CD4-positive, alpha-beta T cell treated with Interleukin-21 for 1 hour (primary cell): ENCODE measurements around the gene C5orf24.
A peak's percentile ranks its signal among the peaks of the same experiment; 100 is the strongest.
"Not testable (repeated sequence)": the region's sequence is repeated elsewhere in the genome, so short reads cannot be mapped to it uniquely, and the experiment has no call there.

Experiments
- DNase-seq: peaks from one replicate; pipeline ENCODE4 v3.0.0-alpha.2; 2020

The C5orf24 gene

GRCh38 chr5:134864707-134865106 lies 18.9 kb downstream of the C5orf24 start:
- no peak for DNase-seq

GRCh38 chr5:134873494-134873893 lies 27.7 kb downstream of the C5orf24 start:
- peak; percentile 23 for DNase-seq

- DNase-seq: peak; percentile 83
Measured at GRCh38 chr5:134873987-134874830, 28.4 kb downstream of the C5orf24 start, which contains the start of gene TXNDC15. TXNDC15 (plus strand) TSS chr5:134874371; CDS start chr5:134874428, 57 bp downstream.

- DNase-seq: peak; percentile 36
Measured at GRCh38 chr5:134874831-134875655, 29.3 kb downstream of the C5orf24 start.

- DNase-seq: no peak
Measured at GRCh38 chr5:134877159-134877558, 31.4 kb downstream of the C5orf24 start.

- DNase-seq: no peak
Measured at GRCh38 chr5:134878403-134878802, 32.6 kb downstream of the C5orf24 start.

- no peak for DNase-seq
Measured at GRCh38 chr5:134879456-134879855, 33.7 kb downstream of the C5orf24 start.

GRCh38 chr5:134880937-134881336 lies 35.2 kb downstream of the C5orf24 start:
- not testable (repeated sequence) for DNase-seq

- not testable (repeated sequence) for DNase-seq
Measured at GRCh38 chr5:134881711-134882110, 35.9 kb downstream of the C5orf24 start.

GRCh38 chr5:134887593-134888159 lies 41.9 kb downstream of the C5orf24 start:
- no peak for DNase-seq

- no peak for DNase-seq
Measured at GRCh38 chr5:134889335-134889734, 43.6 kb downstream of the C5orf24 start.

- no peak for DNase-seq
Measured at GRCh38 chr5:134891473-134891872, 45.7 kb downstream of the C5orf24 start.

- no peak for DNase-seq
Measured at GRCh38 chr5:134892282-134892681, 46.5 kb downstream of the C5orf24 start.

GRCh38 chr5:134892926-134893325 lies 47.2 kb downstream of the C5orf24 start:
- DNase-seq: no peak

- no peak for DNase-seq
Measured at GRCh38 chr5:134893748-134894505, 48.2 kb downstream of the C5orf24 start.

- no peak for DNase-seq
Measured at GRCh38 chr5:134902071-134902801, 56.5 kb downstream of the C5orf24 start.

- DNase-seq: peak; percentile 94
Measured at GRCh38 chr5:134904610-134905245, 59.0 kb downstream of the C5orf24 start, which contains the start of gene PCBD2. PCBD2 (plus strand) TSS chr5:134905131; CDS start chr5:134905140, 9 bp downstream.

GRCh38 chr5:134905246-134905996 lies 59.7 kb downstream of the C5orf24 start:
- peak; percentile 74 for DNase-seq

- DNase-seq: no peak
Measured at GRCh38 chr5:134906811-134907210, 61.0 kb downstream of the C5orf24 start.
